H1 (cell line): Measurements from ENCODE around the gene TRIB2. TPM values are rescaled to one million over a fixed set of nuclear protein-coding genes. Genes with fewer than 3 reads are reported as not detected.

ENCODE experiments used
- BCL11A ChIP-seq, 2 experiments: IDR thresholded peaks; one replicate each; pipeline ENCODE4 v1.6.1; 2011; ENCODE audit warnings: low read depth in 2 of 2, low read length in 2 of 2, mild to moderate bottlenecking in 2 of 2
- CREB1 ChIP-seq: IDR thresholded peaks from 2 replicates; pipeline ENCODE4 v1.6.1; 2012; ENCODE audit warnings: inconsistent platforms
- EP300 ChIP-seq, 2 experiments: IDR thresholded peaks; 1 replicate in 1 of 2; 2 replicates in 1 of 2; pipeline ENCODE4 v1.6.1; 2011 to 2012; ENCODE audit warnings: low read depth in 2 of 2, low read length in 2 of 2, mild to moderate bottlenecking in 2 of 2, borderline replicate concordance in 1 of 2, inconsistent platforms in 1 of 2, moderate library complexity in 1 of 2
- EZH2 ChIP-seq: fragments of 200-600 bp; sonication (generic); IDR thresholded peaks from 2 replicates; pipeline ENCODE4 v1.7.1; 2012; ENCODE audit warnings: low read depth, mild to moderate bottlenecking, moderate library complexity, low read length, inconsistent platforms; ENCODE audit not compliant: severe bottlenecking
- HDAC2 ChIP-seq, 2 experiments: fragments of 300-600 bp in 1 of 2; sonication (generic) in 1 of 2; IDR thresholded peaks; 2 replicates each; pipeline ENCODE4 v1.6.1; 2011 to 2012; ENCODE audit warnings: low read depth in 2 of 2, low read length in 2 of 2, mild to moderate bottlenecking in 2 of 2, moderate library complexity in 2 of 2, borderline replicate concordance in 1 of 2, inconsistent platforms in 1 of 2
- HDAC6 ChIP-seq: IDR thresholded peaks from one replicate; pipeline ENCODE4 v1.7.1; 2012; ENCODE audit warnings: low read depth, mild to moderate bottlenecking, inconsistent platforms, low read length, moderate library complexity
- NANOG ChIP-seq: IDR thresholded peaks from 2 replicates; pipeline ENCODE4 v1.6.1; 2011; ENCODE audit warnings: low read length, low read depth, mild to moderate bottlenecking, inconsistent platforms; ENCODE audit not compliant: insufficient read depth, poor library complexity, severe bottlenecking
- PHF8 ChIP-seq: fragments of 200-600 bp; sonication (generic); conservative IDR thresholded peaks from 2 replicates; pipeline ENCODE4 v1.7.1; 2012; ENCODE audit warnings: low read depth, mild to moderate bottlenecking, inconsistent platforms, low read length, moderate library complexity
- POLR2A ChIP-seq, 2 experiments: IDR thresholded peaks; 1 replicate in 1 of 2; 2 replicates in 1 of 2; pipeline ENCODE4 v1.6.1; 2011; ENCODE audit warnings: low read depth in 2 of 2, low read length in 2 of 2, mild to moderate bottlenecking in 2 of 2; ENCODE audit errors: control extremely low read depth in 1 of 2
- POLR2AphosphoS5 ChIP-seq: IDR thresholded peaks from 2 replicates; pipeline ENCODE4 v1.6.1; 2011; ENCODE audit warnings: low read depth, low read length
- RNF2 ChIP-seq: fragments of 200-900, 300-1000 bp; sonication (generic); IDR thresholded peaks from 2 replicates; pipeline ENCODE4 v1.7.1; 2016; ENCODE audit warnings: borderline replicate concordance, low read depth, mild to moderate bottlenecking, antibody characterized with exemption, low read length; ENCODE audit not compliant: poor library complexity, severe bottlenecking; ENCODE audit errors: missing control alignments
- SIN3A ChIP-seq, 2 experiments: IDR thresholded peaks in 1 of 2; conservative IDR thresholded peaks in 1 of 2; 2 replicates each; pipeline ENCODE4 v1.6.1; 2011 to 2012; ENCODE audit warnings: low read length in 2 of 2, improper control_type of control experiment in 1 of 2, low read depth in 1 of 2, mild to moderate bottlenecking in 1 of 2
- SIRT6 ChIP-seq: IDR thresholded peaks from one replicate; pipeline ENCODE4 v1.7.1; 2012; ENCODE audit warnings: low read length, inconsistent platforms
- SP2 ChIP-seq: IDR thresholded peaks from 2 replicates; pipeline ENCODE4 v1.6.1; 2012; ENCODE audit warnings: mild to moderate bottlenecking, low read length, inconsistent platforms
- TBP ChIP-seq: IDR thresholded peaks from 2 replicates; pipeline ENCODE4 v1.6.1; 2011; ENCODE audit warnings: low read depth, low read length, improper control_type of control experiment
- TCF12 ChIP-seq: IDR thresholded peaks from 2 replicates; pipeline ENCODE4 v1.6.1; 2011; ENCODE audit warnings: low read depth, mild to moderate bottlenecking, low read length
- YY1 ChIP-seq: IDR thresholded peaks from 2 replicates; pipeline ENCODE4 v1.6.1; 2011; ENCODE audit warnings: low read depth, mild to moderate bottlenecking, low read length
- polyA plus RNA-seq, 7 experiments: library from polyadenylated mRNA; depleted of rRNA in 3 of 7; stranded (reverse) in 5 of 7; unstranded in 2 of 7; fragments of >200 nt in 5 of 7; fragments of 200-250 nt in 2 of 7; gene quantifications; 1 replicate in 5 of 7; 2 replicates in 1 of 7; 4 replicates in 1 of 7; pipeline versions ENCODE4 v1.2.1 to v1.2.3, GENCODE V29; 2011 to 2013; ENCODE audit warnings: missing spikeins in 2 of 7, mixed read lengths in 2 of 7
- total RNA-seq: library from RNA; stranded (reverse); fragmentation: NEBNext Ultra II Directional; extraction: Animal tissue kit (Norgen Biotek cat#: 25700); gene quantifications from 2 replicates; pipeline ENCODE4 v1.2.1, GENCODE V29; 2021
- TF ChIP-seq, protein P1 (sequence below), 3 experiments: IDR thresholded peaks; 1 replicate in 2 of 3; 2 replicates in 1 of 3; pipeline versions ENCODE4 v1.5.1 to v1.6.1; 2011; ENCODE audit warnings: low read length in 3 of 3, mild to moderate bottlenecking in 3 of 3, inconsistent platforms in 2 of 3, low read depth in 1 of 3, moderate library complexity in 1 of 3; ENCODE audit not compliant: insufficient read depth in 1 of 3; ENCODE audit errors: control extremely low read depth in 1 of 3
- TF ChIP-seq, protein P2 (sequence below): IDR thresholded peaks from 2 replicates; pipeline ENCODE4 v1.6.1; 2011; ENCODE audit warnings: low read depth, mild to moderate bottlenecking, low read length; ENCODE audit not compliant: insufficient read depth

The TRIB2 gene
- total and polyA plus RNA-seq, 2 of the 8 experiments (the other 6 are each of a cell fraction or from before 2014, with no cell fraction given), result 40.8 to 57.0 TPM

GRCh38 chr2:12716282-12717190, at the start of gene TRIB2 (continued):
- TF ChIP-seq POLR2AphosphoS5 (no peak), HDAC2 (IDR thresholded peaks at IDR 0.05; ENCODE audit: borderline replicate concordance in 1 of 2, low read depth in 2 of 2, low read length in 2 of 2) (0 out of 4 replicates have a peak, but pooled peaks have one; percentile 10 to 58), SIN3A (conservative IDR thresholded peaks at IDR 0.05 in 1 of 2, IDR thresholded peaks at IDR 0.05 in 1 of 2; ENCODE audit: low read depth in 1 of 2, low read length in 2 of 2) (no peak), BCL11A (IDR thresholded peaks at IDR 0.05; ENCODE audit: low read depth in 2 of 2, low read length in 2 of 2) (no peak), SIRT6 (no peak), SP2 (no peak), CREB1 (no peak), NANOG (peak; percentile 4), PHF8 (peak; percentile 59; the same call in 1 of the 2 replicates), RNF2 (no peak), TBP (peak; percentile 12; the same call in 1 of the 2 replicates), EP300 (IDR thresholded peaks at IDR 0.05; ENCODE audit: borderline replicate concordance in 1 of 2, low read depth in 2 of 2, low read length in 2 of 2) (no peak), EZH2 (no peak), HDAC6 (no peak), POLR2A (IDR thresholded peaks at IDR 0.05; ENCODE audit: control extremely low read depth in 1 of 2, low read depth in 2 of 2, low read length in 2 of 2) (0 out of 3 replicates have a peak, but pooled peaks of 1 of the 2 experiments have one; percentile 29), TCF12 (no peak), YY1 (0 out of 2 replicates have a peak, but pooled peaks have one; percentile 9)
- TF ChIP-seq, protein P1, sequence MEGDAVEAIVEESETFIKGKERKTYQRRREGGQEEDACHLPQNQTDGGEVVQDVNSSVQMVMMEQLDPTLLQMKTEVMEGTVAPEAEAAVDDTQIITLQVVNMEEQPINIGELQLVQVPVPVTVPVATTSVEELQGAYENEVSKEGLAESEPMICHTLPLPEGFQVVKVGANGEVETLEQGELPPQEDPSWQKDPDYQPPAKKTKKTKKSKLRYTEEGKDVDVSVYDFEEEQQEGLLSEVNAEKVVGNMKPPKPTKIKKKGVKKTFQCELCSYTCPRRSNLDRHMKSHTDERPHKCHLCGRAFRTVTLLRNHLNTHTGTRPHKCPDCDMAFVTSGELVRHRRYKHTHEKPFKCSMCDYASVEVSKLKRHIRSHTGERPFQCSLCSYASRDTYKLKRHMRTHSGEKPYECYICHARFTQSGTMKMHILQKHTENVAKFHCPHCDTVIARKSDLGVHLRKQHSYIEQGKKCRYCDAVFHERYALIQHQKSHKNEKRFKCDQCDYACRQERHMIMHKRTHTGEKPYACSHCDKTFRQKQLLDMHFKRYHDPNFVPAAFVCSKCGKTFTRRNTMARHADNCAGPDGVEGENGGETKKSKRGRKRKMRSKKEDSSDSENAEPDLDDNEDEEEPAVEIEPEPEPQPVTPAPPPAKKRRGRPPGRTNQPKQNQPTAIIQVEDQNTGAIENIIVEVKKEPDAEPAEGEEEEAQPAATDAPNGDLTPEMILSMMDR (IDR thresholded peaks at IDR 0.05; ENCODE audit: control extremely low read depth in 1 of 3, insufficient read depth in 1 of 3, low read depth in 1 of 3, low read length in 3 of 3), result peak in 1 of 3 experiments; percentile 26; a peak in 1 of 4 replicates
- TF ChIP-seq, protein P2, sequence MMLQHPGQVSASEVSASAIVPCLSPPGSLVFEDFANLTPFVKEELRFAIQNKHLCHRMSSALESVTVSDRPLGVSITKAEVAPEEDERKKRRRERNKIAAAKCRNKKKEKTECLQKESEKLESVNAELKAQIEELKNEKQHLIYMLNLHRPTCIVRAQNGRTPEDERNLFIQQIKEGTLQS, result no peak
